Measurements from ENCODE around the gene PLOD2. TPM values are rescaled to one million over a fixed set of nuclear protein-coding genes. Genes with fewer than 3 reads are reported as not detected.

The PLOD2 gene
- total RNA-seq, 1 donor from 2014 or later, result 45.6 TPM

GRCh38 chr3:146110161-146110560 lies 50.8 kb downstream of the PLOD2 start:
- peaks cover 4% of the 10 kb centered on the region for H3K4me1 Mint-ChIP-seq (ENCODE audit: low read depth, unreplicated experiment)
- no peak overlapping the region for H3K4me3 Mint-ChIP-seq (ENCODE audit: unreplicated experiment)
- no peak for DNase-seq
- no peak overlapping the region for H3K27ac Mint-ChIP-seq (ENCODE audit: unreplicated experiment)
- H3K36me3 Mint-ChIP-seq (ENCODE audit: unreplicated experiment), result peaks cover 18% of the 10 kb centered on the region
- H3K27me3 Mint-ChIP-seq (ENCODE audit: unreplicated experiment), result no peaks in the 10 kb centered on the region
- H3K9me3 Mint-ChIP-seq (ENCODE audit: unreplicated experiment), result peaks cover 6% of the 10 kb centered on the region
- TF ChIP-seq CTCF (IDR thresholded peaks at IDR 0.05; ENCODE audit: partially characterized antibody, unreplicated experiment), result no peak

DNA sequence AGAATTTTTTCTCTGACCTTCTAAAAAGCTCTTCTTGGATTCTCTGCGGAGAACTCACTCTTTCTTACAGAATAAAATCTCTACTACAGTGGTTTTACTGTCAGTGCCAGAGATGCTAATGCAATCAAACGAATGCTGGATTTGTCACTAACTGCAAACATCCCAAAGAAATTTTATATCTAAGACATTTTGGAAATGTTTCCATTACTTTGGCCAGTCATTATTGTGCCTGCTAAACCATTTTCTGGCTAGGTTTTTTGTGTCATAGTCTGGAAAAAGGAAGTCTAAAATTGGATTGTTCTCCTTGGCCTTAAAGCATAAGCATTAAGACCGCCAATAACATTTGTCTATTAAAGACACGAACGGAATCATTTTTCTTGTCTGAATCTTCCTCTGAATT lies 54.0 kb downstream of the PLOD2 start:
- no peaks in the 10 kb centered on the region for H3K9me3 Mint-ChIP-seq (ENCODE audit: unreplicated experiment)
- DNase-seq, result no peak
- TF ChIP-seq CTCF (IDR thresholded peaks at IDR 0.05; ENCODE audit: partially characterized antibody, unreplicated experiment), result no peak
- H3K27me3 Mint-ChIP-seq (ENCODE audit: unreplicated experiment), result no peaks in the 10 kb centered on the region
- no peak overlapping the region for H3K4me3 Mint-ChIP-seq (ENCODE audit: unreplicated experiment)
- no peaks in the 10 kb centered on the region for H3K36me3 Mint-ChIP-seq (ENCODE audit: unreplicated experiment)
- H3K27ac Mint-ChIP-seq (ENCODE audit: unreplicated experiment), result no peak overlapping the region
- peaks cover 4% of the 10 kb centered on the region for H3K4me1 Mint-ChIP-seq (ENCODE audit: low read depth, unreplicated experiment)

GRCh38 chr3:146104068-146104467 lies 56.9 kb downstream of the PLOD2 start:
- no peak overlapping the region for H3K4me3 Mint-ChIP-seq (ENCODE audit: unreplicated experiment)
- DNase-seq, result no peak

GRCh38 chr3:146102885-146103284 lies 58.1 kb downstream of the PLOD2 start:
- TF ChIP-seq CTCF (IDR thresholded peaks at IDR 0.05; ENCODE audit: partially characterized antibody, unreplicated experiment), result no peak
- H3K4me1 Mint-ChIP-seq (ENCODE audit: low read depth, unreplicated experiment), result peaks cover 4% of the 10 kb centered on the region

More at GRCh38 chr3:146104068-146104467, 56.9 kb downstream of the PLOD2 start:
- Mint-ChIP-seq H3K36me3 (ENCODE audit: unreplicated experiment) (no peaks in the 10 kb centered on the region), H3K27ac (ENCODE audit: unreplicated experiment) (no peak overlapping the region), H3K27me3 (ENCODE audit: unreplicated experiment) (no peaks in the 10 kb centered on the region), H3K4me1 (ENCODE audit: low read depth, unreplicated experiment) (peaks cover 4% of the 10 kb centered on the region), H3K9me3 (ENCODE audit: unreplicated experiment) (no peaks in the 10 kb centered on the region)
- TF ChIP-seq CTCF (IDR thresholded peaks at IDR 0.05; ENCODE audit: partially characterized antibody, unreplicated experiment), result no peak

GRCh38 chr3:146101538-146101937 lies 59.4 kb downstream of the PLOD2 start:
- no peaks in the 10 kb centered on the region for H3K27me3 Mint-ChIP-seq (ENCODE audit: unreplicated experiment)
- H3K9me3 Mint-ChIP-seq (ENCODE audit: unreplicated experiment), result no peaks in the 10 kb centered on the region
- H3K4me3 Mint-ChIP-seq (ENCODE audit: unreplicated experiment), result no peak overlapping the region
- peak overlapping the region; percentile 24 for H3K27ac Mint-ChIP-seq (ENCODE audit: unreplicated experiment)
- no peak for DNase-seq
- TF ChIP-seq CTCF (IDR thresholded peaks at IDR 0.05; ENCODE audit: partially characterized antibody, unreplicated experiment), result no peak
- no peaks in the 10 kb centered on the region for H3K36me3 Mint-ChIP-seq (ENCODE audit: unreplicated experiment)
- peaks cover 3% of the 10 kb centered on the region for H3K4me1 Mint-ChIP-seq (ENCODE audit: low read depth, unreplicated experiment)

More at GRCh38 chr3:146102885-146103284, 58.1 kb downstream of the PLOD2 start:
- Mint-ChIP-seq H3K27me3 (ENCODE audit: unreplicated experiment) (no peaks in the 10 kb centered on the region), H3K4me3 (ENCODE audit: unreplicated experiment) (no peak overlapping the region), H3K9me3 (ENCODE audit: unreplicated experiment) (no peaks in the 10 kb centered on the region), H3K36me3 (ENCODE audit: unreplicated experiment) (no peaks in the 10 kb centered on the region), H3K27ac (ENCODE audit: unreplicated experiment) (no peak overlapping the region)
- DNase-seq, result no peak
